ENCODE data around the gene ADAMTS9. TPM values are rescaled to one million over a fixed set of nuclear protein-coding genes. Genes with fewer than 3 reads are reported as not detected.

Gene ADAMTS9
- total and polyA plus RNA-seq, 2 experiments from 2014 or later = 0.31 to 0.81 TPM

GRCh38 chr3:64584179-64584578, 103.6 kb downstream of the ADAMTS9 start:
- no peak overlapping the region for H3K27ac ChIP-seq (ENCODE audit: low read depth)
- H3K4me3 ChIP-seq = no peak overlapping the region
- H3K27me3 ChIP-seq (ENCODE audit: insufficient read depth) = no peaks in the 10 kb centered on the region
- Mint-ChIP-seq H3K4me1 (peaks cover 34% of the 10 kb centered on the region), H3K27me3 (ENCODE audit: insufficient read depth, low read depth, poor library complexity) (peaks cover 2% of the 10 kb centered on the region), H3K27ac (no peak overlapping the region), H3K36me3 (ENCODE audit: low read depth) (no peaks in the 10 kb centered on the region), H3K9me3 (no peaks in the 10 kb centered on the region), H3K4me3 (no peak overlapping the region)
- H3K4me1 ChIP-seq (ENCODE audit: insufficient read depth) = peaks cover 24% of the 10 kb centered on the region
- no peaks in the 10 kb centered on the region for H4K20me1 ChIP-seq (replicated peaks; ENCODE audit: insufficient read depth)
- H2AFZ ChIP-seq = peak overlapping the region; percentile 16; the same call in 1 of the 2 replicates
- DNase-seq (ENCODE audit: low spot score) (no peak), ATAC-seq (no peak)
- H3K36me3 ChIP-seq (ENCODE audit: insufficient read depth) = no peaks in the 10 kb centered on the region
- TF ChIP-seq NANOG (IDR thresholded peaks at IDR 0.05; ENCODE audit: borderline replicate concordance) (no peak), ETS1 (IDR thresholded peaks at IDR 0.05) (no peak)
- no peak overlapping the region for H3K4me2 ChIP-seq
- no peaks in the 10 kb centered on the region; the same call in 1 of the 2 replicates for H3K9me2 ChIP-seq (ENCODE audit: insufficient read depth)
- no peaks in the 10 kb centered on the region for H3F3A ChIP-seq (replicated peaks; ENCODE audit: low read depth)
- no peaks in the 10 kb centered on the region for H3K79me2 ChIP-seq (replicated peaks; ENCODE audit: insufficient read depth)

- no peak overlapping the region for H3K27ac ChIP-seq (ENCODE audit: low read depth)
- H3F3A ChIP-seq (replicated peaks; ENCODE audit: low read depth) = no peaks in the 10 kb centered on the region
- H3K4me3 Mint-ChIP-seq = no peak overlapping the region
- no peaks in the 10 kb centered on the region for H4K20me1 ChIP-seq (replicated peaks; ENCODE audit: insufficient read depth)
- no peaks in the 10 kb centered on the region for H3K9me3 Mint-ChIP-seq
- H3K27ac Mint-ChIP-seq = no peak overlapping the region
- H3K9me2 ChIP-seq (ENCODE audit: insufficient read depth) = no peaks in the 10 kb centered on the region; the same call in 1 of the 2 replicates
- peak overlapping the region; percentile 70; the same call in 1 of the 2 replicates for H2AFZ ChIP-seq
- no peak overlapping the region for H3K4me3 ChIP-seq
- no peak overlapping the region for H3K4me2 ChIP-seq
- H3K36me3 ChIP-seq (ENCODE audit: insufficient read depth) = no peaks in the 10 kb centered on the region
- H3K79me2 ChIP-seq (replicated peaks; ENCODE audit: insufficient read depth) = no peaks in the 10 kb centered on the region
- H3K27me3 ChIP-seq (ENCODE audit: insufficient read depth) = no peaks in the 10 kb centered on the region
- H3K27me3 Mint-ChIP-seq (ENCODE audit: insufficient read depth, low read depth, poor library complexity) = peaks cover 3% of the 10 kb centered on the region
- DNase-seq (ENCODE audit: low spot score) (no peak), ATAC-seq (no peak)
- peaks cover 25% of the 10 kb centered on the region for H3K4me1 Mint-ChIP-seq
- H3K4me1 ChIP-seq (ENCODE audit: insufficient read depth) = peaks cover 17% of the 10 kb centered on the region
- H3K36me3 Mint-ChIP-seq (ENCODE audit: low read depth) = no peaks in the 10 kb centered on the region
- TF ChIP-seq ZNF114 (CRISPR knock-in tag; IDR thresholded peaks at IDR 0.05) (no peak), CREB1 (CRISPR knock-in tag; IDR thresholded peaks at IDR 0.05; ENCODE audit: low read depth) (no peak), REST (IDR thresholded peaks at IDR 0.05; ENCODE audit: unreplicated experiment) (no peak), CTCF (conservative IDR thresholded peaks at IDR 0.05; ENCODE audit: low read depth in 2 of 2) (no peak), NANOG (IDR thresholded peaks at IDR 0.05; ENCODE audit: borderline replicate concordance) (no peak), STAT1 (IDR thresholded peaks at IDR 0.05; ENCODE audit: unreplicated experiment) (no peak), ZNF331 (CRISPR knock-in tag; IDR thresholded peaks at IDR 0.05; ENCODE audit: low read depth) (no peak), ETS1 (IDR thresholded peaks at IDR 0.05) (no peak), POLR2AphosphoS5 (IDR thresholded peaks at IDR 0.05; ENCODE audit: low read depth) (no peak), EZH2phosphoT487 (IDR thresholded peaks at IDR 0.05; ENCODE audit: unreplicated experiment) (no peak)
Measured at GRCh38 chr3:64578797-64579196, 109.0 kb downstream of the ADAMTS9 start.
